HepG2 (cell line): ENCODE results near the gene ENTPD2.

ENCODE experiments used
- ASH2L ChIP-seq: fragments of 300-600, 200-600 bp; sonication (generic); IDR thresholded peaks from 2 replicates; pipeline ENCODE4 v1.7.0; 2017; ENCODE audit warnings: low read depth, mild to moderate bottlenecking, moderate library complexity, mixed read lengths, low read length; ENCODE audit not compliant: insufficient read length
- REL ChIP-seq: sonication (generic); formaldehyde crosslinking; conservative IDR thresholded peaks from 2 replicates; pipeline ENCODE4 v1.8.0; 2022; ENCODE audit warnings: mild to moderate bottlenecking, missing genetic modification reagents, moderate library complexity
- TP53 ChIP-seq: sonication (generic); formaldehyde crosslinking; conservative IDR thresholded peaks from 2 replicates; pipeline ENCODE4 v1.4.0; 2020; ENCODE audit warnings: missing genetic modification reagents

- TF ChIP-seq ASH2L (no peak), TP53 (CRISPR knock-in tag) (no peak), REL (CRISPR knock-in tag) (no peak)
Measured at GRCh38 chr9:137017071-137017470, 36.8 kb downstream of the ENTPD2 start.
